ENCODE measurements around the gene RPS6KA2. TPM values are rescaled to one million over a fixed set of nuclear protein-coding genes. Genes with fewer than 3 reads are reported as not detected.
"Not testable (repeated sequence)": the region's sequence is repeated elsewhere in the genome, so short reads cannot be mapped to it uniquely, and the experiment has no call there.

RPS6KA2 gene
- total RNA-seq, 1 donor from 2014 or later: 4.9 TPM

DNA sequence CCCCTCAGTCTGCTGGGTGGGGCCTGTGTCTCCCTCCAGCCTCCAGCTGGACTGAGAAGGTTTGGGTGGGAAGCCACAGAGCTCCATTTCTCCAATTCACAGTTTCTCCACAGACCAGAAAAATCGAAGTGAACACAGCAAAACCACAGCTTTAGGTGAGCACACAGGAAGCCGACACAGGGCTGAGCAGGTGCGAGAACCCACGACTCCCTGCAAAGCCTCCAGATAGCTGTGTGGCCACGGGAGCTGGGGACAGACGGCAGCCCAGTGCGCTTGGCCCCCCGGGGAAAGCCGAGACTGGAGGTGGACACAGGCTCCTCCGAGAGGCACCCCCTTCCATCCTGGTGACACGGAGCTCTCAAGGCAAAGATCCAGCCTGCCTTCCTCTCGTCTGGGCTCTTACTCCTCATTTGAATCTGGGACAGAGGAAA, 215.3 kb downstream of the RPS6KA2 start:
- intact Hi-C loops (cut with micrococcal nuclease): loop anchor here (1.0 to 10.0 kb wide), 2 partner anchors 8 to 1413 kb away; partner anchors contain the start of gene AFDN

DNA sequence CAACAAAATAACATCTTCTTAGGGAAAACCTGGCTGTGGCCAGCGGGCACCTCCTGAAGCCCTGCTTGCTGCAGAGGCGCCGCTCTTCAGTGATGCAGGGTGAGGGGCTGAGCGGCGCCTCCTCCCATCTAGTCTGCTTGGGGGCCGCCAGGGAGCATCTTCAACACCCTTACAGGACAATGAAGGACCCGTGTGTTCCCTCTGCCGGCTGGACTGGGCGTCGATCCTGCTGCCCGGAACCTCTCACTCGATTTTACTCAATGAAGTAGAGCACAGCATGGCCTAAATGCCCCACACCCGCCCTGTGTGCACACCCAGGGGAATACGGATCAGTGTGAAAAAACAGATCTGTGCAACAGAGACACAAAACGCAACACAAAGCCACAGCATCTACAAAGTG, 215.8 kb downstream of the RPS6KA2 start:
- intact Hi-C loops (cut with micrococcal nuclease): loop anchor here (1.0 to 10.0 kb wide), 2 partner anchors 8 to 1414 kb away; partner anchors contain the start of gene AFDN

DNA sequence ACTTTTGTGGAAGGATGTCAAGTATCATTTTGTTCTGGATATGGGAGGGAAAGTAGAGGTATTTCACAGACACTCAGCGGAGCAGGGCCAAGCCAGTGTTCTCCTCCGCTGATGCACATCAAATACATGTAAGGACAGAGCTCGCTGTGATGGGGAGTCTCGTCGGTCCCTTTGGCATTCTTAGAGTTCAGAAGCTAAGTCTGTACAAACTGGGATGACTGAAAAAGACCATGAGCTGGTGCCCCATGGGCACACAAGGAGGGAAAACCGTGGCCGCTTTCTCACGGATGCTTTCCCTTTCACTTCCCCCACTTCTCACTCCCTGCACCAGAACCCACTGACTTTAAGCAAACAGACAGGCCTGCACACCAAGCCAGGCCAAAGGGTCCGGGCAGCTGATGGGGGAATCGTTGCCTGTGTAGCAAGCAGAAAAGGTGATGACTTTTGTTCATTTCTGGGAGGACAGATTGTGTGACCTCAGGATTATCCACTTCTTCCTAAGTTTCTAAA, 216.6 kb downstream of the RPS6KA2 start:
- intact Hi-C loops (cut with micrococcal nuclease): loop anchor here (10.0 kb wide), 1 partner anchor 1414 kb away; the partner anchor contains the start of gene AFDN

DNA sequence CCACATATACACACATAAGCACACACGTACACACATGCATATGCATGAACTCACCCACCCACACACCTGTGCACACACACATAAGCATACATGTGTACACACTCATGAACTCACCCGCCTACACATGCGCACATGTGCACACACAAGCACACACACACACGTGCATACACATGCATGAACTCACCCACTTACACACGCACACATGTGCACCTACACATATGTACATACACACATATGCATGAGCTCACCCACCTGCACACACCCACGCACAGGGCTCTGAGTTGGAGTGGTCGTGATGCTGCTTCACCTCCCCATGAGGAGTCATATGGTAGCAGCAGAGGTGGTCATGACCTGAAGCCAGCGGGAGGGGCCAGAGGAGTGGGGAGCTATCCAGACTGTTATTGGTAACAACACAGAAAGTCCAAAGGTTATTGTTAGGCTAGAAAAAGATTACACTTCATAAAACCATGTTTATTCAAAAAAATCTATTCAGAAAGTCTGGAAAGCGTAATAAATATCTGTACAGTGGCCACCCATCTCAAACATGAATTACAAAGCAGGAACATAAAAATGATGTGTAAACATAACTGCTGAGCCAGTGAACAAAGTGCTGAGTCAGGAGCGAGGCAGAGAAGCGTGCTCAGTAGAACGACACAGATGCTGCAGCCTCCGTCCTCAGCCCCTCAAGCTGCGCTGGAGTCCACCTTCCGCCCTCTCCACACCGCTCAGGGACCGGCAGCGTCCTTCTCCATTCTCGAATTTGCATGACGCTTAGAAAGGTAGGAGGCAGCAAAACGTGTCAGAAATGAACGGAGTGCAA, 217.9 kb downstream of the RPS6KA2 start:
- intact Hi-C loops (cut with micrococcal nuclease): no loop called here

DNA sequence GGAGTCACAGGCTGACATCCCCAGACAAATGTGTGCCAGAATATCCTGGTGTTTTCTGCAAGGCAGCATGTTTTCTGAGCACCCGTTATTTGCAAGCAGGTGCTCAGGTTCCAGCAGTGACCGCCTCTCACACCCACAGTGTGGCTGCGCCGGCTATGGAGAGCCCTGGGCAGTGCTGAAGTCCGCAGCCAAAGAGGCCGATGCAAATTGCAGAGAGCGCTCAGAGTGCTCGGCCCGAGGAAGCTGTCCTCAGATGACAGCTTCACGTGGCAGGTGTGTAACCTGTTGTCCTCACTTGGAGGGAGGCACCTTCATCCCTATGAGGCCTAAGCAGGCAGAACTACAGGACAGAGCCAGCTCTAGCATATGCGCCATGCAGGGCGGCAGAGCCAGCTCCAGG, 220.9 kb downstream of the RPS6KA2 start:
- intact Hi-C loops (cut with micrococcal nuclease): no loop called here

DNA sequence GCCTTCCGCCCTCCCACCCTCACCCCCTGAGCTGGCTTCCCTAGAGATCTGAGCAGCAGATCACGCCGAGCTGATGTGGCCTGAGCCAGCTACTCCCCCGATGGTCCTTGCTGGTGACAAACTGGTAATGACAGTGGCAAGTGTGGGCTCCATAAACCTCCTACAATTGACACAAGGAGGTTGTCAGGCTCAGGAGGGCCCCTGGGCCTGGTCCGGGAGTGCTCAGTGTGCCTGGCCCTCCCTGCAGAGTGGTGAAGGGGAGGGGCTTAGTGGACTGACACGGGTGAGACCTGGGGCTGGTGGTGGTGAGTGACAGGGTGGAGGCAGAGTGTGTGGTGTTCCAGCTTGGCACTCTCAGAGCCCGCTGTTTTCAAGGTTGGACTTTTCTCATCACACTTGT, 221.7 kb downstream of the RPS6KA2 start:
- intact Hi-C loops (cut with micrococcal nuclease): no loop called here

DNA sequence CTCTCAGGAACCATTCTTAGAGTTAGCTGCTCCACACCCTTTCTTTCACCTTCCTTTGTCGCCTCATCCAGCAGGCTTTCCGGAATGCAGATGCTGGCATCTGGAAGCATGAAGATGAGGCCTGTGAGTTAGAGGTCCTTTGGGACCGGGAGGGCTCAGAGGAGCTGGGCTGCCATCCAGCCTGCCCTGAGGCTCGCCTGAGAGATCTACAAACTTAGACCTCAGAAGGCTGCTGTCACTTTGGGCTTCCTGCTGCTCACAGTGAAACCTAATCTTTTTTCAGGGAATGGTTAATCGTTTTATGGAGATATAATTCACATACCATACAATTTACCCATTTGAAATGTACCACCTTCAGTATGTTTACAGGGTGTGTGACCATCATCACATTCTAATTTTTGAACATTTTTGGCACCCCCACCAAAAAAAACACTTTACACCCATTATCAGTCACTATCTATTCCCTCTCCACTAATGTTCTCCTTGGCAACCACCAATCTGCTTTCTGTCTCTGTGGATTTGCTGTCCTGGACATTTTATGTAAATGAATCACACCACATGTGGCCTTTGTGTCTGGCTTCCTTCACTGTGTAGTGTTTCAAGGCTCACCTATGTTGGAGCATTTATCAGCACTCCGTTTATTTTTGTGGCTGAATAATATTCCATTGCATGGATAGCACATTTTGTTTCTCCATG, 224.3 kb downstream of the RPS6KA2 start:
- intact Hi-C loops (cut with micrococcal nuclease): loop anchor here (1.0 to 5.0 kb wide), 4 partner anchors 9 to 225 kb away; partner anchors contain the start of gene RPS6KA2

DNA sequence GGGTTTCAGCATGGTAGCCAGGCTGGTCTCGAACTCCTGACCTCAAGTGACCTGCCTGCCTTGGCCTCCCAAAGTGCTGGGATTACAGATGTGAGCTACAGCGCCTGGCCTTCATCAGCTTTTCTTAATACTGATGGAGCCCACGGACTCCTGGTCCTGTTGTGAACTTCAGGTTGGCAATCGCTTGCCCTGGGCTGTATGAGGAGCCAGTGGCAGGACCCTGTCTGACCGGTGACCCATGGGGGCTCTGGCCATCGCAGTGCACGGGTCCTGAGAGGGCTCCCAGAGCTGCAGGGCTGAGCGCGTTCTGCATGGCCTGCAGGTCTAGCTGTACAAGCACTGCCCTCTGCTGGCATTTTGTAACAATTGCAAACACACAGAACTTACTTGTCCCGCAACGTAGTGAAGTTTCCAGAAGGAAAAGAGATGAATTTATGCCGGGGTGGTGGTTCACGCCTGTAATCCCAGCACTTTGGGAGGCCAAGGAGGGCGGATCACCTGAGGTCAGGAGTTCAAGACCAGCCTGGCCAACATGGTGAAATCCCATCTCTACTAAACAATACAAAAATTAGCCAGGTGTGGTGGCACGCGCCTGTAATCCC, 226.3 kb downstream of the RPS6KA2 start:
- intact Hi-C loops (cut with micrococcal nuclease): loop anchor here (1.0 to 5.0 kb wide), 7 partner anchors 17 to 516 kb away; partner anchors contain the start of gene RPS6KA2

DNA sequence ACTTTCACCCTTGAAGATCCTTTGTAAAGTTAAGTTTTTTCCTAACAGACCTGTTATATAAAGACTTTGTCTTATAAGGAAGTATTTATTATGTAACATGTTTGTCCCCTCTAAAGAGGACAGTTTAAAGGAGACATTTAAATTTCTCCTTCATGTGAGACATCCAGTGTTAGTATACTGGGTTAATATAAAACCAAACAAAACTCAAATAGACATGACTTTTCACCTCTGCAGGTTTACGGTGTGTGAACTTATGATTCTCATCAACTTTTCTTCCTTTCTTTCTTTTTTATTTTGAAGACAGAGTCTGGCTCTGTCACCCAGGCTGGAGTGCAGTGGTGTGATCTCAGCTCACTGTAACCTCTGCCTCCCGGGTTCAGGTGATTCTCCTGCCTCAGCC, 226.9 kb downstream of the RPS6KA2 start:
- intact Hi-C loops (cut with micrococcal nuclease): loop anchor here (1.0 to 5.0 kb wide), 6 partner anchors 17 to 515 kb away; partner anchors contain the start of gene RPS6KA2

DNA sequence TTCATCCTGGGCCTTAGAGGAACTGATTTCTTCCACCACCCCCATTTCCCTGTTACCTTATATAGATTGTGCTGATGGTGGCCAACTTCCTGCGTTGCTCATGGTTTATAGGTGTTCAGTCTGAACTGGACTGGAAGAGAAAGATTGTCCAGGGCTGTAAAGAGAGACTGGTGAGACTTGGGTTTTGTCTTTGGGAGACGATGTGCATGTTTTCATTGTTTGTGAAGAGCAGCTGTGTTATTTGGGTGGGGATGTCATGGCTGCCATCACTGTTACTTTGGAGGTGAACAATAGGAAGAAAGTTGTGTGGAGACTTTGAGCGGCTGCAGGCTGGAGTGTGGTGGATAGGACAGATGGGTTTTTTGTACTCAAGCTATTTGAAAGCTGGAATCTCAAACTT, 228.7 kb downstream of the RPS6KA2 start:
- intact Hi-C loops (cut with micrococcal nuclease): no loop called here

DNA sequence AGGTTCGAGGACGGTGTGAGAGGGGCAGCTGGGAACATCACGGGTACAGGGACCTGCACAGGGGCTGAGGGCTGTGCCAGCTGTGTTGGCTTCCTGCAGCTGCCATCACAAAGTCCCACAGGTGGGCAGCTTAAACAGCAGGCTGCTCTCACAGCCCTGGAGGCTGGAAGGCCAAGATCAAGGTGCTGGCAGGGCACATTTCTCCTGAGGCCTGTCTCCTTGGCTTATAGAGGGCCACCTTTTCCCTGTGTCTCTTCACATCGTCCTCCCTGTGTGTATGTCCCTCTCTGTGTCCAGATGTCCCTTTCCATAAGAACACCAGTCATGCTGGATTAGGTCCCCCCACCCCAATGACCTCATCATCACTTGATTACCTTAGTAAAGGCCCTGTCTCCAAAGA, 229.2 kb downstream of the RPS6KA2 start:
- intact Hi-C loops (cut with micrococcal nuclease): no loop called here

DNA sequence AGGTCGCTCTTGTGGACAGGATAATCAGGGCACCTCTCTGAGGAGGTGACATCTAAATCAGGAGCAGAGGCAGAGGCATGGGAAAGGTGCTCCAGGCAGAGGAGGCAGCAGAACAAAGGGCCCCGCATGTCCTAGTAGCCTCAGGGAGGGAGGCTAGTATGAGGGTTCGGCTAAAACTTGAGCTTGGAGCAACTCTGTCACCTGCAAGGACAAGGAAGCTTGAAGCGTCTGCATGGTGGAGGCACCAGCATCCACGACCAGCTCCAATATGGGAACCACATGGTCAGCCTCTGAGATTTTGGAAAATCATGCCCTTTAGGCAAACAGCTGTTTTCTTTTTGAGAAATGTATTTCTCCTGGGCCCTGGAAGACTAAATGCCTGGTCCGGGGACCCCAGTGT, 231.3 kb downstream of the RPS6KA2 start:
- intact Hi-C loops (cut with micrococcal nuclease): no loop called here

DNA sequence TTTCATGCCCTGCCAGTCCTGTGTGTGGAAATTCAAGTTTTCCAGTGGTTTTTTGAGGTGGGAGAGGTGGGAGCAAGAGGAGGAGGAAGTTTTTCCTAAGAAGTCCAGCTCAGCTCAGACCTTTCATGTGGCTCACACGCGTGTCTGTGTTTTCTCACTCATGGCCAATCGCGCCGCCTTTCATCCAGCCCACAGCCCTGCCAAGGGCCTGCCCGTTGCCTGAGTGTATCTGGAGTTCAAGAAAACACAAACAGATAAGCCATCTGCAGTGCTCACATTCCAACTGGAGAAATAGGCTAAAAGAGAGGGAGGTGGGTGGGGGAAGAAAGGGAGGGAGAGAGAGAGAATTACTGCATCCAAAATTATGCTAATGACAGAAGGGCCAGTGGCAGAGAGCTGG, 231.7 kb downstream of the RPS6KA2 start:
- intact Hi-C loops (cut with micrococcal nuclease): no loop called here

DNA sequence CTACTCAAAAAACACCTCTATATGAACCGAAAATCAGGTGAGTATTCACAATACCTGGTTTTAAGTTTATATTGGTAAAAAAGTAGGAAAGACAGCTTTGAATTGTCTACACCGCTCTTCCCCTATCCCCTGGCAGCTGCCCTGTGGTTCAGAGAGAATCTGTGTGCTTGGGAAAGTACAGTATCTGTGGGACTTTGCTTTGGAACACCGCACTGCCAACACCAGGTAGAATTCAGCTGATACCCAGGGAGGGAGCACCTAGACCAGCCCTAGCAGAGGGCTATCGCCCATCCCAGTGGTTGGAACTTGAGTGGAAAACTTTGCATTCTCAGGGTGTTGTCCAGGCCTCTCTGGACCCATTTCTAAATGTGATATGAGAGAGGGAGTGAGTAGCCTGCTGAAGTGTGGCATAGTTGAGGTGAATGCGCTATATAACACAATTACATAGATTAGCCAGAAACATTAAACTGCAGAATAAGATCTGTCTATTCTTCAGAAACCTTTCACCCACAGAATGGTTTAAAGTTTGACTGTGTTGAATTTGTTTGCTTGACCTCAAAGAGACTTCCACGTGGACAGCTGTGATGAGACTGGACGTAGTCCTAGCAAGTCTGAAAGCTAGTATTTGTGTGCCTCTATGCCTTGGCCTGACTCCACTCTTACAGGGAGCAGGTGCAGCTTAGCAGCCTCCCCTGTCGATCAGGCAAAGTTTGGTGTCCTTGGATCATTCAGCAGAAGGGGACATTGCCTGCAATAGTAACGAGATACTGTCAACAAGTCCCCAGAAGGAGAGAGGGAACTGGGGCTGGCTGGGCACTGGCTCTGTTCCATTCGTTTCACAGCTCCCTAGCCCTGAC, 232.8 kb downstream of the RPS6KA2 start:
- intact Hi-C loops (cut with micrococcal nuclease): no loop called here

DNA sequence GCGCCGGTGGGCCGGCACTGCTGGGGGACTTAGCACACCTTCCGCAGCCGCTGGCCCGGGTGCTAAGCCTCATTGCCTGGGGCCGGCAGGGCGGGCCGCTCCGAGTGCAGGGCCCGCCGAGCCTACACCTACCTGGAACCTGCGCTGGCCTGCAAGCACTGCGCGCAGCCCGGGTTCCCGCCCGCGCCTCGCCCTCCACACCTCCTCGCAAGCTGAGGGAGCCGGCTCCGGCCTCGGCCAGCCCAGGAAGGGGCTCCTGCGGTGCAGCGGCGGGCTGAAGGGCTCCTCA, 233.6 kb downstream of the RPS6KA2 start:
- intact Hi-C loops (cut with micrococcal nuclease): no loop called here

DNA sequence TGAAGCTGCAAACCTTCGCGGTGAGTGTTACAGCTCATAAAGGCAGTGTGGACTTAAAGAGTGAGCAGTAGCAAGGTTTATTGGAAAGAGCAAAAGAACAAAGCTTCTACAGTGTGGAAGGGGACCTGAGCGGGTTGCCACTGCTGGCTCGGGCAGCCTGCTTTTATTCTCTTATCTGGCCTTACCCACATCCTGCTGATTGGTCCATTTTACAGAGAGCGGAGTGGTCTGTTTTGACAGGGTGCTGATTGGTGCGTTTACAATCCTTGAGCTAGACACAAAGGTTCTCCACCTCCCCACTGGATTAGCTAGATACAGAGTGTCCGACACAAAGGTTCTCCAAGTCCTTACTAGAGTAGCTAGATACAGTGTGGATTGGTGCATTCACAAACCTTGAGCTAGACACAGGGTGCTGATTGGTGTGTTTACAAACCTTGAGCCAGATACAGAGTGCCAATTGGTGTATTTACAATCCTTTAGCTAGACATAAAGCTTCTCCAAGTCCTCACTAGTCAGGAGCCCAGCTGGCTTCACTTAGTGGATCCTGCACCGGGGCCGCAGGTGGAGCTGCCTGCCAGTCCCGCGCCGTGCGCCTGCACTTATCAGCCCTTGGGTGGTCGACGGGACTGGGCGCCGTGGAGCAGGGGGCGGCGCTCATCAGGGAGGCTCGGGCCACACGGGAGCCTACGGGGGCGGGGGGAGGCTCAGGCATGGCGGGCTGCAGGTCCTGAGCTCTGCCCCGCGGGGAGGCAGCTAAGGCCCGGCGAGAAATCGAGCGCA, 234.1 kb downstream of the RPS6KA2 start:
- intact Hi-C loops (cut with micrococcal nuclease): not testable (repeated sequence)

DNA sequence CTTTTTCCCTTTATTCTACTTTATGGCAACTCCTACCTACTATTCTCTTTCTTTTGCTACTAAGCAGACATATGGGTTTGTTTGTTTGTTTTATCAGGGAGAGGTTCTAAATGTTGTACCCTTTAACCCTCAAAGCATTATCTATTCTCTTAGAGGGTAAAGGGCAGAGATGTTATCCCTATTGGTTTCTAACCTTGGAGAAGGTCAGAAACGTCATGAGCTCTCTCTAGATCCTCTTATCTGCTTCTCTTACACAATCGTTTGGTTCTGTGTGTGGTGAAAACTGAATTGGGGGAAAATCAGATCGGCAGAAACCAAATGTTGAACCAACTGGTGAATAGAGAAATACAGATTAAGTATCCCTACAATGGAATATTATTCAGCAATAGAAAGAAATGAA, 237.9 kb downstream of the RPS6KA2 start:
- intact Hi-C loops (cut with micrococcal nuclease): no loop called here

DNA sequence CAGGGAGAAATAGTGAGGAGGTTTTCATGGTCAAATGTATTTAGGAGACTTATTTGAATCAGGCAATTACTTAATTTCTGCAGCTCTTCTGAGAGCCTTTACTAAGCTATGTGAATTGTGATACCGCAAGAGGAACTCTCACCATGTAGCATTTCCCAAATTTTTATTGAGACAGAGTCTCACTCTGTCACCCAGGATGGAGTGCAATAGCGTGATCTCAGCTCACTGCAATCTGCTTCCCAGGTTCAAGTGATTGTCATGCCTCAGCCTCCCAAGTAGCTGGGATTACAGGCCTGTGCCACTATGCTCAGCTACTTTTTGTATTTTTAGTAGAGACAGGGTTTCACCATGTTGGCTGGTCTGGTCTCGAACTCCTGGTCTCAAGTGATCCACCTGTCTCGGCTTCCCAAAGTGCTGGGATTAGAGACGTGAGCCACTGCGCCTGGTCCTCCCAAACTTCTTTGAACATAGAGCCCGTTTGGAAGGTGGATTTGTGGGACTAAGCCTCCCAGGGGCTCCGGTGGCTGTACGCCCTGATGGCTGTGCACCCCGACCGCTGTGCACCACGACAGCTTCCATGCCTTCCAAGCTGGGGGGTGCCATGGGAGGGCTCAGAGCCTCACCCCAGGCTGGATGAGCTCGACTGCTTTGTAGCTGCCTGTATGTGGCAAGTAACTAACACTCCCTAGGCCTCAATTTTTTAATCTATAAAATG, 238.6 kb downstream of the RPS6KA2 start:
- intact Hi-C loops (cut with micrococcal nuclease): no loop called here

DNA sequence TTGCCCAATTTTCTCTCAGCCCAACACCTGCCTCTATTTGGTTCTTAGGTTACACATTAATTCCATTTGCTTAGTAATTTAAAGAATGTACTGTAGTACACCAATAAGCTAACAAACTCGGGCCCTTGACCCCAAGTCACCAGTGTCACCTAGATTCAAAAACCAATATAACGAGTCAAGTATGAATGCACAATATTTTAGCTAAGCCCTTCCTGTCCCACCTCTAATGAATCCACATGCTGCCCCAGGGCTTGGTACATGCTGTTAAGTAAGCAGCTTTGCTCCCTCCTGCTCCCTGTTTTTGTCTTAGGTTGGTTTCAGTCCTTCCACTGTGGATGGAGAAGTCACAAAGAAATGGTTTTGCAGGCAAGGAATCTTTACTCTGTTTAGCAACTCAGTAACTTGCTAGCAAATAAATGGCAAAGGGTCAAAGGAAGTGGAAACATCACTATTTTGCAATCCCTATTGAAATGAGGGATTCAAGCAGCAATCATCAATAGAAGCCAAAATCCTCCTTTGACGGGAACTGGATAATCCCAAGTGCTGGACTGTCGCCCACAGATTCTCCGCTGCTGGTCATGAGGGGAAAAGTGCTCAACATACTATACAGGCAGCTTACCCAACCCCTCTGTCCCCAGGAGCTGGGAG, 239.3 kb downstream of the RPS6KA2 start:
- intact Hi-C loops (cut with micrococcal nuclease): no loop called here
